ENCODE data around the gene SAFB2. TPM values are rescaled to one million over a fixed set of nuclear protein-coding genes. Genes with fewer than 3 reads are reported as not detected.
A peak's percentile ranks its signal among the peaks of the same experiment; 100 is the strongest.

SAFB2 gene
- total and polyA plus RNA-seq, 2 donors (not counting 3 experiments of a cell fraction or from before 2014, with no cell fraction given), result 24.6 to 85.9 TPM

DNA sequence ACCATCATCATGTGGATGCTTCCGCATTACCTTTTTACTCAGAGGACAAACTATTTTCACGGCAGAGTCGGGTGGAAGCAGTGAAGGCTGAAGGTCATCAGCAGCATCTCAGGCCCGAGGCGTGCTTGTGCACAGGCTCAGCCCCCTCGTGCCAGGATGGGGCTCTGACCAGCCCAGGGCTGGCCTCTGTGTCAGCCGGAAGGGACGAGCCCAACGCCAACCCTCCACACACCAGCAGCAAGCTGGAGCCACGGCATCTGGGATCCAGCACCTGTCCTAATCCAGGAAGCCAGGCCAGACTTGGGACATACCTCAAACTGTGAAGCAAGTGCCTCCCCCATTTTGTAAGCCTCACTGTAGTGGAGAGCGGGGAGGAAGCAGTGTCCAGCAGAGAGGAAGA is 46.6 kb upstream of the SAFB2 start:
- Histone ChIP-seq H3K27me3 (ENCODE audit: control insufficient read depth in 2 of 2, insufficient read depth in 2 of 2, low read length in 2 of 2) (no peaks in the 10 kb centered on the region), H4K20me1 (replicated peaks; ENCODE audit: control insufficient read depth, extremely low read depth, insufficient read depth, low read length) (no peaks in the 10 kb centered on the region), H3K4me1 (ENCODE audit: control insufficient read depth, extremely low read depth, insufficient read depth, low read length) (no peaks in the 10 kb centered on the region), H3K9me3 (replicated peaks; ENCODE audit: control insufficient read depth, insufficient read depth, low read length) (no peaks in the 10 kb centered on the region), H3K79me2 (ENCODE audit: control insufficient read depth, insufficient read depth, low read length) (no peaks in the 10 kb centered on the region), H3K27ac (ENCODE audit: insufficient read depth, low read depth, low read length) (no peak overlapping the region), H3K4me2 (ENCODE audit: insufficient read depth, low read length) (no peak overlapping the region), H3K9ac (replicated peaks; ENCODE audit: extremely low read depth, insufficient read depth, low read length) (no peak overlapping the region), H3K36me3 (ENCODE audit: control insufficient read depth in 2 of 2, extremely low read depth in 1 of 2, insufficient read depth in 2 of 2, low read length in 2 of 2) (peaks cover 11 to 42% of the 10 kb centered on the region in 2 experiments), H3K9me1 (replicated peaks; ENCODE audit: control insufficient read depth, extremely low read depth, insufficient read depth, low read length) (no peaks in the 10 kb centered on the region), H3K4me3 (replicated peaks in 1 of 3; ENCODE audit: insufficient read depth in 1 of 3, low read depth in 1 of 3, low read length in 3 of 3) (no peak overlapping the region), H2AFZ (ENCODE audit: low read depth, low read length) (no peak overlapping the region)
- no peak for TF ChIP-seq JUN (IDR thresholded peaks at IDR 0.05; ENCODE audit: borderline replicate concordance, insufficient read depth, insufficient read length, low read depth)
- POLR2A ChIA-PET, result no interaction called here
- dilution Hi-C loops (cut with MboI; ENCODE audit: extremely low pct_ligation_motif_present, low sequenced_read_pairs) (no loop called here), intact Hi-C loops (cut with micrococcal nuclease) (no loop called here)
- DNase-seq (ENCODE audit: low read depth, low spot score) (no peak), FAIRE-seq (no peak)
- BruUV-seq (replicated peaks), result no TSS peak
- CTCF ChIA-PET, result no interaction called here

DNA sequence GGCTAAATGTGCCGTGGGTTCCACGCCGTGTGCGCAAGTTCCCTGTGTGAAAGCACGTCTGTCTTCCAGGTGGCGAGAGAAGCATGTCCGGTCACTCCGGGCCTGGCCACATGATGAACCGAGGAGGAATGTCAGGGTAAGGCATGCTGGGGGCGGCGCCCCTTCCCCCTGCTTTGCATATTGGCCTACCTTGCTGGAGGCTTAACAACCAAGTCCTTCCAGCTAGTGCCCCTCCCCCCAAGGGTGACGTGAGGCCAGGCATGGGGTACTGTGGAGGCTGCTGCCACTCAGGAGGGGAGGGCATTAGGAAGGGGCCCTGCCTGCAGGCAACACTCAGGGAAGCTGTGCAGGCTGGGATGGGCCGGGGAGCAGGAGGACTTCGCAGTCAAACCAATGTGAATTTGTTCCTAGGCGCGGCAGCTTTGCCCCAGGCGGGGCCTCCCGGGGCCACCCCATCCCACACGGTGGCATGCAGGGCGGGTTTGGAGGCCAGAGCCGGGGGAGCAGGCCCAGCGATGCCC is 45.2 kb upstream of the SAFB2 start:
- no peak overlapping the region for H3K27ac ChIP-seq (ENCODE audit: insufficient read depth, low read depth, low read length)
- no peak for TF ChIP-seq GATA2 (IDR thresholded peaks at IDR 0.05; ENCODE audit: insufficient read depth, insufficient read length, low read depth, low read length)
- no peak for TF ChIP-seq POLR2A (IDR thresholded peaks at IDR 0.05; ENCODE audit: low read depth, low read length)
- TF ChIP-seq, protein P1, sequence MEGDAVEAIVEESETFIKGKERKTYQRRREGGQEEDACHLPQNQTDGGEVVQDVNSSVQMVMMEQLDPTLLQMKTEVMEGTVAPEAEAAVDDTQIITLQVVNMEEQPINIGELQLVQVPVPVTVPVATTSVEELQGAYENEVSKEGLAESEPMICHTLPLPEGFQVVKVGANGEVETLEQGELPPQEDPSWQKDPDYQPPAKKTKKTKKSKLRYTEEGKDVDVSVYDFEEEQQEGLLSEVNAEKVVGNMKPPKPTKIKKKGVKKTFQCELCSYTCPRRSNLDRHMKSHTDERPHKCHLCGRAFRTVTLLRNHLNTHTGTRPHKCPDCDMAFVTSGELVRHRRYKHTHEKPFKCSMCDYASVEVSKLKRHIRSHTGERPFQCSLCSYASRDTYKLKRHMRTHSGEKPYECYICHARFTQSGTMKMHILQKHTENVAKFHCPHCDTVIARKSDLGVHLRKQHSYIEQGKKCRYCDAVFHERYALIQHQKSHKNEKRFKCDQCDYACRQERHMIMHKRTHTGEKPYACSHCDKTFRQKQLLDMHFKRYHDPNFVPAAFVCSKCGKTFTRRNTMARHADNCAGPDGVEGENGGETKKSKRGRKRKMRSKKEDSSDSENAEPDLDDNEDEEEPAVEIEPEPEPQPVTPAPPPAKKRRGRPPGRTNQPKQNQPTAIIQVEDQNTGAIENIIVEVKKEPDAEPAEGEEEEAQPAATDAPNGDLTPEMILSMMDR (IDR thresholded peaks at IDR 0.05; ENCODE audit: extremely low read depth in 1 of 2, insufficient read depth in 1 of 2, low read depth in 1 of 2, low read length in 2 of 2), result no peak
- TF ChIP-seq EZH2 (IDR thresholded peaks at IDR 0.05; ENCODE audit: borderline replicate concordance, low read depth, low read length, severe bottlenecking), result no peak
- no peak for TF ChIP-seq POLR2AphosphoS5 (IDR thresholded peaks at IDR 0.05; ENCODE audit: insufficient read depth, low read depth, low read length)
- no peak for TF ChIP-seq MYC (IDR thresholded peaks at IDR 0.05; ENCODE audit: low read depth, low read length)
- no peak for TF ChIP-seq JUN (IDR thresholded peaks at IDR 0.05; ENCODE audit: borderline replicate concordance, insufficient read depth, insufficient read length, low read depth)
- TF ChIP-seq, protein P2, sequence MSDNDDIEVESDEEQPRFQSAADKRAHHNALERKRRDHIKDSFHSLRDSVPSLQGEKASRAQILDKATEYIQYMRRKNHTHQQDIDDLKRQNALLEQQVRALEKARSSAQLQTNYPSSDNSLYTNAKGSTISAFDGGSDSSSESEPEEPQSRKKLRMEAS (IDR thresholded peaks at IDR 0.05; ENCODE audit: insufficient read depth, insufficient read length), result no peak
- TF ChIP-seq FOS (IDR thresholded peaks at IDR 0.05; ENCODE audit: borderline replicate concordance, insufficient read depth, low read length), result no peak
- H4K20me1 ChIP-seq (replicated peaks; ENCODE audit: control insufficient read depth, extremely low read depth, insufficient read depth, low read length), result no peaks in the 10 kb centered on the region
- H3K9ac ChIP-seq (replicated peaks; ENCODE audit: extremely low read depth, insufficient read depth, low read length), result no peak overlapping the region
- DNase-seq (ENCODE audit: low read depth, low spot score) (no peak), FAIRE-seq (no peak)
- intact Hi-C loops (cut with micrococcal nuclease), result no loop called here
- no peaks in the 10 kb centered on the region for H3K9me3 ChIP-seq (replicated peaks; ENCODE audit: control insufficient read depth, insufficient read depth, low read length)
- dilution Hi-C loops (cut with MboI; ENCODE audit: extremely low pct_ligation_motif_present, low sequenced_read_pairs), result no loop called here
- H3K9me1 ChIP-seq (replicated peaks; ENCODE audit: control insufficient read depth, extremely low read depth, insufficient read depth, low read length), result no peaks in the 10 kb centered on the region
- BruUV-seq (replicated peaks), result TSS peak; percentile 65
- H3K27me3 ChIP-seq (ENCODE audit: control insufficient read depth in 2 of 2, insufficient read depth in 2 of 2, low read length in 2 of 2), result no peaks in the 10 kb centered on the region
- POLR2A ChIA-PET, result no interaction called here
- peaks cover 11 to 53% of the 10 kb centered on the region in 2 experiments for H3K36me3 ChIP-seq (ENCODE audit: control insufficient read depth in 2 of 2, extremely low read depth in 1 of 2, insufficient read depth in 2 of 2, low read length in 2 of 2)
- CTCF ChIA-PET, result no interaction called here
- H3K4me2 ChIP-seq (ENCODE audit: insufficient read depth, low read length), result no peak overlapping the region
- H2AFZ ChIP-seq (ENCODE audit: low read depth, low read length), result no peak overlapping the region
- no peak overlapping the region for H3K4me3 ChIP-seq (replicated peaks in 1 of 3; ENCODE audit: insufficient read depth in 1 of 3, low read depth in 1 of 3, low read length in 3 of 3)
- H3K4me1 ChIP-seq (ENCODE audit: control insufficient read depth, extremely low read depth, insufficient read depth, low read length), result no peaks in the 10 kb centered on the region
- no peaks in the 10 kb centered on the region for H3K79me2 ChIP-seq (ENCODE audit: control insufficient read depth, insufficient read depth, low read length)

Data from endothelial cell of umbilical vein (primary cell).